H1 (cell line): ENCODE measurements around the gene PRXL2A. TPM values are rescaled to one million over a fixed set of nuclear protein-coding genes. Genes with fewer than 3 reads are reported as not detected.
A peak's percentile ranks its signal among the peaks of the same experiment; 100 is the strongest.

Experiments
- CTCF ChIA-PET: fragments of 300-600 bp; sonication (Branson Sonifier 250); formaldehyde crosslinking; loops from one replicate; lab custom pipeline; 2021; ENCODE audit not compliant: partially characterized antibody; lab: Charles Lee
- POLR2A ChIA-PET: fragments of 300-600 bp; sonication (Branson Sonifier 250); formaldehyde crosslinking; loops from one replicate; lab custom pipeline; 2021; ENCODE audit warnings: inconsistent platforms; ENCODE audit not compliant: partially characterized antibody; lab: Charles Lee
- DNase-seq, 2 experiments: peaks; one replicate each; pipeline versions ENCODE4 v3.0.0 to v3.0.0-alpha.2; 2010 to 2022; ENCODE audit warnings: low spot score in 2 of 2, low read depth in 1 of 2, mixed read lengths in 1 of 2
- FAIRE-seq: peaks from 2 replicates; lab custom pipeline; 2011; peaks lifted over from hg19 to GRCh38; lab: Jason Lieb, UNC
- H2AFZ ChIP-seq: 2 replicates; pipeline ENCODE4 v1.8.1; 2012; ENCODE audit warnings: low read length, inconsistent platforms
- H2AK5ac ChIP-seq: 2 replicates; pipeline ENCODE4 v1.6.1; 2013; ENCODE audit warnings: low read depth, low read length
- H2BK120ac ChIP-seq: replicated peaks from 2 replicates; pipeline ENCODE3; 2013; ENCODE audit warnings: low read depth, low read length, inconsistent platforms
- H2BK12ac ChIP-seq: 2 replicates; pipeline ENCODE4 v1.6.1; 2013; ENCODE audit warnings: low read depth, low read length
- H2BK15ac ChIP-seq: 2 replicates; pipeline ENCODE4 v1.6.1; 2013; ENCODE audit warnings: low read length
- H2BK20ac ChIP-seq: 2 replicates; pipeline ENCODE4 v1.6.1; 2013; ENCODE audit warnings: low read length
- H2BK5ac ChIP-seq: 2 replicates; pipeline ENCODE4 v1.6.1; 2013; ENCODE audit warnings: low read depth, low read length
- H3K14ac ChIP-seq: 2 replicates; pipeline ENCODE4 v1.6.1; 2013; ENCODE audit warnings: inconsistent platforms; ENCODE audit not compliant: insufficient read length
- H3K18ac ChIP-seq: 2 replicates; pipeline ENCODE4 v1.6.1; 2013; ENCODE audit warnings: low read length; ENCODE audit errors: extremely low read depth
- H3K23ac ChIP-seq: 2 replicates; pipeline ENCODE4 v1.6.1; 2013; ENCODE audit warnings: inconsistent platforms; ENCODE audit not compliant: insufficient read length
- H3K23me2 ChIP-seq: 2 replicates; pipeline ENCODE4 v1.6.1; 2013; ENCODE audit warnings: low read depth, low read length
- H3K27ac ChIP-seq: 2 replicates; pipeline ENCODE4 v1.6.1; 2011; ENCODE audit warnings: low read depth, low read length, inconsistent platforms
- H3K27me3 ChIP-seq, 4 experiments: replicated peaks in 1 of 4; 1 replicate in 1 of 4; 2 replicates in 3 of 4; pipeline versions ENCODE4 v1.6.1 to v1.8.1; 2011 to 2013; ENCODE audit warnings: low read length in 3 of 4, mild to moderate bottlenecking in 3 of 4, inconsistent platforms in 2 of 4, mixed read lengths in 2 of 4, moderate library complexity in 1 of 4; ENCODE audit not compliant: control insufficient read depth in 3 of 4, insufficient read depth in 3 of 4; ENCODE audit errors: extremely low read depth in 1 of 4
- H3K36me3 ChIP-seq, 4 experiments: 2 replicates each; pipeline versions ENCODE4 v1.6.1 to v1.8.1; 2011 to 2013; ENCODE audit warnings: mild to moderate bottlenecking in 4 of 4, low read length in 3 of 4, moderate library complexity in 2 of 4, control low read depth in 1 of 4, inconsistent platforms in 1 of 4; ENCODE audit not compliant: insufficient read depth in 4 of 4, control insufficient read depth in 2 of 4
- H3K4ac ChIP-seq: replicated peaks from 2 replicates; pipeline ENCODE3; 2013; ENCODE audit warnings: low read length, low read depth, mixed read lengths, inconsistent platforms; ENCODE audit not compliant: insufficient read length
- H3K4me1 ChIP-seq, 4 experiments: replicated peaks in 1 of 4; 1 replicate in 1 of 4; 2 replicates in 3 of 4; pipeline versions ENCODE4 v1.6.1 to v1.8.1; 2011 to 2013; ENCODE audit warnings: low read length in 3 of 4, inconsistent platforms in 2 of 4, mixed read lengths in 1 of 4; ENCODE audit not compliant: insufficient read depth in 4 of 4, control insufficient read depth in 3 of 4
- H3K4me2 ChIP-seq, 2 experiments: 2 replicates each; pipeline versions ENCODE4 v1.6.1 to v1.8.1; 2011 to 2013; ENCODE audit warnings: low read depth in 2 of 2, low read length in 2 of 2, control low read depth in 1 of 2, inconsistent platforms in 1 of 2, mild to moderate bottlenecking in 1 of 2; ENCODE audit not compliant: insufficient read depth in 1 of 2
- H3K4me3 ChIP-seq, 4 experiments: fragments of 200-600, 300-600 bp in 1 of 4; sonication (generic), shearing (Covaris generic), sonication (Bioruptor Twin) in 1 of 4; 2 replicates each; pipeline versions ENCODE4 v1.5.1 to v1.8.1; 2011 to 2016; ENCODE audit warnings: low read length in 4 of 4, low read depth in 3 of 4, control low read depth in 2 of 4, inconsistent platforms in 2 of 4, mild to moderate bottlenecking in 2 of 4, mixed read lengths in 1 of 4, moderate library complexity in 1 of 4; ENCODE audit not compliant: insufficient read depth in 2 of 4; ENCODE audit errors: extremely low read depth in 1 of 4
- H3K56ac ChIP-seq: replicated peaks from 2 replicates; pipeline ENCODE3; 2013; ENCODE audit warnings: low read depth, mild to moderate bottlenecking, mixed read lengths, low read length, inconsistent platforms; ENCODE audit not compliant: insufficient read length
- H3K79me1 ChIP-seq: 2 replicates; pipeline ENCODE4 v1.6.1; 2013; ENCODE audit warnings: low read depth, low read length, control low read depth
- H3K79me2 ChIP-seq, 2 experiments: 2 replicates each; pipeline versions ENCODE4 v1.6.1 to v1.8.1; 2012 to 2013; ENCODE audit warnings: low read length in 2 of 2, mild to moderate bottlenecking in 2 of 2, inconsistent platforms in 1 of 2; ENCODE audit not compliant: insufficient read depth in 2 of 2, control insufficient read depth in 1 of 2
- H3K9ac ChIP-seq, 4 experiments: replicated peaks in 1 of 4; 1 replicate in 1 of 4; 2 replicates in 3 of 4; pipeline versions ENCODE4 v1.6.1 to v1.8.1; 2011 to 2013; ENCODE audit warnings: low read depth in 3 of 4, low read length in 3 of 4, control low read depth in 2 of 4, mild to moderate bottlenecking in 2 of 4, moderate library complexity in 2 of 4, inconsistent platforms in 1 of 4; ENCODE audit errors: extremely low read depth in 1 of 4
- H3K9me3 ChIP-seq, 2 experiments: 2 replicates each; pipeline versions ENCODE4 v1.6.1 to v1.8.1; 2012 to 2013; ENCODE audit warnings: mild to moderate bottlenecking in 2 of 2, moderate library complexity in 2 of 2, control low read depth in 1 of 2, inconsistent platforms in 1 of 2, low read depth in 1 of 2, low read length in 1 of 2, mixed read lengths in 1 of 2; ENCODE audit not compliant: insufficient read depth in 2 of 2
- H4K20me1 ChIP-seq, 2 experiments: replicated peaks in 1 of 2; 2 replicates each; pipeline versions ENCODE3 to v1.8.1; 2011 to 2013; ENCODE audit warnings: inconsistent platforms in 2 of 2, low read length in 2 of 2, mild to moderate bottlenecking in 1 of 2; ENCODE audit not compliant: insufficient read depth in 2 of 2, control insufficient read depth in 1 of 2
- H4K5ac ChIP-seq: 2 replicates; pipeline ENCODE4 v1.6.1; 2013; ENCODE audit warnings: low read length, low read depth, mixed read lengths, inconsistent platforms; ENCODE audit not compliant: insufficient read length
- H4K8ac ChIP-seq: 2 replicates; pipeline ENCODE4 v1.8.0; 2013; ENCODE audit warnings: mild to moderate bottlenecking, moderate library complexity, low read length, inconsistent platforms; ENCODE audit not compliant: insufficient read depth; ENCODE audit errors: extremely low read depth
- H4K91ac ChIP-seq: replicated peaks from 2 replicates; pipeline ENCODE3; 2013; ENCODE audit warnings: low read length, mixed read lengths, inconsistent platforms; ENCODE audit not compliant: insufficient read length
- ASH2L ChIP-seq: fragments of 200-600, 300-600 bp; sonication (generic); IDR thresholded peaks from one replicate; pipeline ENCODE4 v1.7.1; 2017; ENCODE audit warnings: low read length
- CHD2 ChIP-seq: IDR thresholded peaks from 2 replicates; pipeline ENCODE4 v1.6.1; 2012; ENCODE audit warnings: low read length, improper control_type of control experiment
- MAX ChIP-seq: IDR thresholded peaks from 2 replicates; pipeline ENCODE4 v1.6.1; 2012; ENCODE audit warnings: inconsistent platforms
- RBBP5 ChIP-seq: IDR thresholded peaks from 2 replicates; pipeline ENCODE4 v1.7.1; 2012; ENCODE audit warnings: low read depth, mild to moderate bottlenecking, inconsistent platforms, low read length, moderate library complexity, borderline replicate concordance
- RNF2 ChIP-seq: fragments of 200-900, 300-1000 bp; sonication (generic); IDR thresholded peaks from 2 replicates; pipeline ENCODE4 v1.7.1; 2016; ENCODE audit warnings: borderline replicate concordance, low read depth, mild to moderate bottlenecking, antibody characterized with exemption, low read length; ENCODE audit not compliant: poor library complexity, severe bottlenecking; ENCODE audit errors: missing control alignments
- SP1 ChIP-seq: IDR thresholded peaks from 2 replicates; pipeline ENCODE4 v1.6.1; 2011; ENCODE audit warnings: low read depth, low read length
- TAF1 ChIP-seq: IDR thresholded peaks from 2 replicates; pipeline ENCODE4 v1.6.1; 2011; ENCODE audit warnings: mild to moderate bottlenecking, low read depth, low read length
- YY1 ChIP-seq: IDR thresholded peaks from 2 replicates; pipeline ENCODE4 v1.6.1; 2011; ENCODE audit warnings: low read depth, mild to moderate bottlenecking, low read length
- WGBS, 2 experiments: shearing (Covaris generic) in 1 of 2; methylation state at CpG; one replicate each; pipeline versions ENCODE4 v1.1.6 to v1.1.7; 2013 to 2015; ENCODE audit warnings: low lambda C conversion rate in 2 of 2, mixed read lengths in 2 of 2, inconsistent platforms in 1 of 2, low coverage in 1 of 2, missing lambda C conversion rate in 1 of 2; ENCODE audit not compliant: insufficient replicate concordance in 2 of 2, insufficient coverage in 1 of 2, insufficient read length in 1 of 2; ENCODE audit errors: extremely low coverage in 1 of 2, missing lambda C conversion rate in 1 of 2; 5-methylcytosine and 5-hydroxymethylcytosine counted together
- polyA plus RNA-seq, 7 experiments: library from polyadenylated mRNA; depleted of rRNA in 3 of 7; stranded (reverse) in 5 of 7; unstranded in 2 of 7; fragments of >200 nt in 5 of 7; fragments of 200-250 nt in 2 of 7; gene quantifications; 1 replicate in 5 of 7; 2 replicates in 1 of 7; 4 replicates in 1 of 7; pipeline versions ENCODE4 v1.2.1 to v1.2.3, GENCODE V29; 2011 to 2013; ENCODE audit warnings: missing spikeins in 2 of 7, mixed read lengths in 2 of 7
- total RNA-seq: library from RNA; stranded (reverse); fragmentation: NEBNext Ultra II Directional; extraction: Animal tissue kit (Norgen Biotek cat#: 25700); gene quantifications from 2 replicates; pipeline ENCODE4 v1.2.1, GENCODE V29; 2021

PRXL2A gene
- total and polyA plus RNA-seq, 2 of the 8 experiments (the other 6 are each of a cell fraction or from before 2014, with no cell fraction given), result 13.4 to 58.3 TPM

- H4K5ac ChIP-seq, result peak overlapping the region; percentile 79
- peak overlapping the region in 2 of 4 experiments; percentile 14 to 72; a peak in 5 of 7 replicates for H3K9ac ChIP-seq
- POLR2A ChIA-PET, result interaction anchor here (0.9 to 2.1 kb wide), 4 partner anchors 11 to 43 kb away, joined by 3 to 5 read pairs (median 5); no protein-coding TSS in a partner anchor
- H3K4me2 ChIP-seq, result peak overlapping the region; percentile 77 to 85
- peak overlapping the region; percentile 29 for H2BK120ac ChIP-seq
- peaks cover 27% of the 10 kb centered on the region for H3K79me1 ChIP-seq
- CTCF ChIA-PET, result interaction anchor here (1.0 to 38.4 kb wide), 9 partner anchors 6 to 136 kb away, joined by 3 to 1263 read pairs (median 4); partner anchors contain the start of genes PRXL2A and TSPAN14
- peaks cover 13 to 91% of the 10 kb centered on the region in 2 experiments for H3K79me2 ChIP-seq
- peak overlapping the region; percentile 99 for H2BK15ac ChIP-seq
- H2BK20ac ChIP-seq, result 0 out of 2 replicates have a peak overlapping the region, but pooled peaks have one; percentile 34
- H3K9me3 ChIP-seq, result no peaks in the 10 kb centered on the region
- WGBS, 2 experiments, result 39% methylated on average over 6 of the region's 6 CpGs; no CpG with 5 or more reads in 1 of the 2 experiments
- TF ChIP-seq RNF2 (no peak), RBBP5 (peak; percentile 85; the same call in 1 of the 2 replicates), YY1 (no peak), ASH2L (peak; percentile 94), SP1 (peak; percentile 84), CHD2 (0 out of 2 replicates have a peak, but pooled peaks have one; percentile 23), MAX (peak; percentile 50; the same call in 1 of the 2 replicates), TAF1 (peak; percentile 49; the same call in 1 of the 2 replicates)
- H3K18ac ChIP-seq, result peak overlapping the region; percentile 63
- peak; percentile 24 for FAIRE-seq
- peak overlapping the region in 3 of 4 experiments; percentile 10 to 38 (median 11); a peak in 5 of 8 replicates for H3K4me3 ChIP-seq
- H3K14ac ChIP-seq, result peak overlapping the region; percentile 19
- H4K91ac ChIP-seq, result peak overlapping the region; percentile 83
- H3K56ac ChIP-seq, result no peak overlapping the region
- H3K36me3 ChIP-seq, result no peaks in the 10 kb centered on the region
- no peaks in the 10 kb centered on the region; a peak in 1 of 7 replicates for H3K27me3 ChIP-seq
- peak in 1 of 2 experiments; percentile 77 for DNase-seq
- H4K8ac ChIP-seq, result no peak overlapping the region
- no peak overlapping the region for H2AFZ ChIP-seq
- H3K23ac ChIP-seq, result no peak overlapping the region
- peaks cover 48 to 69% (median 62%) of the 10 kb centered on the region in 4 experiments for H3K4me1 ChIP-seq
- H2BK5ac ChIP-seq, result peak overlapping the region; percentile 78
- H2BK12ac ChIP-seq, result peak overlapping the region; percentile 22; the same call in 1 of the 2 replicates
- H2AK5ac ChIP-seq, result no peak overlapping the region; the same call in 1 of the 2 replicates
- peak overlapping the region; percentile 41; the same call in 1 of the 2 replicates for H3K27ac ChIP-seq
- H3K23me2 ChIP-seq, result 0 out of 2 replicates have a peak, but pooled peaks cover 4% of the 10 kb centered on the region
- peaks cover 17 to 36% of the 10 kb centered on the region in 2 experiments for H4K20me1 ChIP-seq
- H3K4ac ChIP-seq, result peak overlapping the region; percentile 50
These were observed 52.3 kb downstream of the PRXL2A start for GRCh38 chr10:80460399-80461207.
